ENCODE data around the gene FCRL6.

The FCRL6 gene

DNA sequence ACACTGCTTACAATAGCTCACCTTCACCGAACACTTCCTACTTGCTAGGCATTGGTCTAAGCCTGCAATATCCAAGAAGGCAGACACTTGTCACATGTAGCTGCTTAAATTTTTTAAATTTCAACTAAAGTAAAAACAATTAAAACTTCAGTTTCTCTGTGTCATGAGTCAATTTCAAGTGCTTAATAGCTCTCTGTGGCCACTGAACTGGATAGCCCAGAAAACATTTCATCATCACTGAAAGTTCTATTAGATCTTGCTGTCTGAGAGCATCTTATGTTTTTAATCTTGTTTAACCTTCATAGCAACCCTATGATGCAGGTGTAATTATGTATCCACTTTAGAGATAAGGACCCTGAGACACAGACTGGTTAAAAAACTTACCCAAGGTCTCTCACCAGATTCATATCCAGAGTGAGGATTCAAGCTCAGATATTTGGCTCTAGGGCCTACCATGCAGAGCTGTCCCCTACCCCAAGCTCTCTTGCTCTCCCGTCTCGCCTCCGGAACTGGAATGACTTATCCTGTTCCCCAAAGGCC, 2.6 kb upstream of the FCRL6 start:
- no peak for DNase-seq (ENCODE audit: low read depth in 2 of 2)

GRCh38 chr1:159800177-159800930, 1.8 kb upstream of the FCRL6 start:
- no peak for DNase-seq (ENCODE audit: low read depth in 2 of 2)

DNA sequence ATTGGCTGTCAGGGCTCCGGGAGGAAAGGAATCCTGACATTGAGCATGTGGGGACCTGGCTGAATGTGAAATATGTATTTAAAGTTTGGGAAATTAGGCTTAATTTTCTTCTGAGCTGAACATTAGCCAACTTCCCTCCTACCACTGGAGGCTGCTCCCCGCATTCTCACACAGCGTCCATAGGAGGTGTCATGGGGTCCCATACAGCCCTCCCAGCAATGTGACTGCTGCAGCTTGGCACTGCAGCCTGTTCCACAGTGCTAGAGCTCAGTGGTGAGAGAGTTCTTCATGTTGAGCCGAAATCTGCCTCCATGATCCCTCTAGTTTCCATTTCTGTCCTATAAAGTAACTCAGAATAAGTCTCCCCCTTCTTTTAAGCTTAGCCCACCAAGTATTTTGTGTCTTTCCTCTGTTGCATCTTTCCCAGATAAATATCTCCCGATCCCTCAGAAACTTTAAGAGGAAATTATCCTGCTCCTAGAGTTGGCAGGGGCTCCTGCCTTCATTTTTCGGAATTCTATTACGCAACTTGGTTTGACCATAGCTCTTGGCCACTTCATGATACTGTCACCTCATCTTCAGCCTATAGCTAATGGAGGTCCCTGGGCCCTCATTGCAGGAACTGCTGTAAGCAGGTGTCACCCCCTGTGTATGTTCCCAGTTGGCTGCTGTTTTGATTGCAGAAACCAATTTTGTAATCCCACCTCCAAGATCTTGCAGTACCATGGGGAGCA, 2.0 kb downstream of the FCRL6 start:
- DNase-seq (ENCODE audit: low read depth in 2 of 2) = no peak

DNA sequence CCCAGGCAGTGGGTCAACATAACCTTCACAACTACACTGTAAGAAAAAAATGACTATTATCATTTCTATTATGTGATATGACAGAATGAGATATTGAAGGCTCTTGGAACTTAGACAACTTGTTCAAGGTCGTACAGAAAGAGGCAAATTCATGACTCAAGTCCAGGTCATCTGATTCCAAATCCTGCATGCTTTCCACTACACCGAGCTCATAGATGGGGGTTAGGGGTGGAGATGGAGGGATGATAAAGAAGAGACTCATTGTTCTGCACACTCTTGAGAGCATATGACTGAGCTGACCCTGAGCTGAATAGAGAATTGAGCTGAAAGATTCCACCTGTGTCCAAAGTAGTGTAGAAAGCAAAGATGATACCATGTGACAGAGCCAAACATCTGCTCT, 2.8 kb downstream of the FCRL6 start:
- no peak for DNase-seq (ENCODE audit: low read depth in 2 of 2)

DNA sequence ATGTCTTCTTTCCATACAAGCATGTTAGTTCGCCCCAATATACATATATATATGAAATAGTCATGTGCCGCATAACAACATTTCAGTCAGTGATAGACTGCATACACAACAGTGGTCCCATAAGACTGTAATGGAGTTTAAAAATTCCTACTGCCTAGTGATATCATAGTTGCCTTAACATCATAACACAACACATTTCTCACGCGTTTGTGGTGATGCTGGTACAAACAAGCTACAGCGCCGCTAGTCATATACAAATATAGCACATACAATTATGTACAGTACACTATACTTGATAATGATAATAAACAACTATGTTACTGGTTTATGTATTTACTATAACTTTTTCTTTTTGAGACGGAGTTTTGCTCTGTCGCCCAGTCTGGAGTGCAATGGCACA, 13.8 kb downstream of the FCRL6 start:
- no peak for DNase-seq (ENCODE audit: low read depth in 2 of 2)

- DNase-seq (ENCODE audit: low read depth in 2 of 2) = no peak
Measured at GRCh38 chr1:159817276-159818041, 15.3 kb downstream of the FCRL6 start.

GRCh38 chr1:159821171-159821867, 19.2 kb downstream of the FCRL6 start:
- DNase-seq (ENCODE audit: low read depth in 2 of 2) = no peak

GRCh38 chr1:159823406-159823805, 21.2 kb downstream of the FCRL6 start:
- no peak for DNase-seq (ENCODE audit: low read depth in 2 of 2)

DNA sequence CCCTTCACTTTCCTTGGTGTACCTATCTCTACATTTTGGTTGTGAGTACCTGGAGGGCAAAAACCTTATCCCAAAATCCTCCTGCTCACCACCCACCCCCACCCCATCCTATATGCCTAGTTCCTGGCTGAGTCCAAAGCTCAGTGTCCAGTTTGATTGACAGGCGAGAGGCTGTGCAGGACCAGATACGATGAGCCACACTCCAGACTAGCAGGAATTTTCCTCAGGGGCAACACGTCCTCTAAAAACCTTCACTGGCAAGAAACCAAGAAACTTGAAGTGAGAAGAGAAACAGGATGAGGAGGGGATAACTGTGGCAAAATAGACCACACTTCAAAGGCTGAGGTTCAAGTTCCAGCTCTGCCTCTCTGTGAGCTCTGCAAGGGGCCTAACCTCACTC, 23.4 kb downstream of the FCRL6 start:
- DNase-seq (ENCODE audit: low read depth in 2 of 2) = no peak

DNA sequence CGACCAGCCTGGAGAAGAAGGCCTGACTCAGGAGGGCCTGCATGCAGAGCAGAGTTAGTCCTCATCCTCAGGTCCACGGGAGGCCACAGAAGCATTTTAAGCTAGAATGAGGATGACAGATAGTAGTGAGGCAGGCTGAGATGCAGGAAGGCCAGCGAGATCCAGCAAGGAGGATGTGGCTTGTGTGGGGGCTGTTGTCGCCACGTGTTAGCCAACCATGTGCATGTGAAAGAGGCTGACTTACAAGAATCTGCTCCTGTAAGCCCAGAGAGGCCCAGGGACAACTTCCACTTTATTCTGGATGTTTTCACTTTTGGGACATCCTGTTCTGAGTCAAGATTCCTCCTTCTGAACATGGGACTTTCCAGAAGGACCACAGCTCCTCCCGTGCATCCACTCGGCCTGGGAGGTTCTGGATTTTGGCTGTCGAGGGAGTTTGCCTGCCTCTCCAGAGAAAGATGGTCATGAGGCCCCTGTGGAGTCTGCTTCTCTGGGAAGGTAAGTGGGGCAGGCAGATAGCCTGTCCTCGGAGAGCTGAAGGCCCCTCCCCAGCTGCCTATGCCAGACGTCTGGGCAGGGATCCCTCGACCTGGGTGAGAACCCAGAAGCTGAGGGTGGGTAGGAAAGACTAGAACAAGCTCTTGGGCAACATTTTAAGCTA, 24.4 kb downstream of the FCRL6 start, which contains the start of gene SLAMF8:
Gene SLAMF8 (plus strand): TSS at position 433 of the 661 bp plus-strand sequence. CDS start 26 bp downstream, at position 459.
- DNase-seq (ENCODE audit: low read depth in 2 of 2) = peak in 1 of 2 donors; percentile 15

DNA sequence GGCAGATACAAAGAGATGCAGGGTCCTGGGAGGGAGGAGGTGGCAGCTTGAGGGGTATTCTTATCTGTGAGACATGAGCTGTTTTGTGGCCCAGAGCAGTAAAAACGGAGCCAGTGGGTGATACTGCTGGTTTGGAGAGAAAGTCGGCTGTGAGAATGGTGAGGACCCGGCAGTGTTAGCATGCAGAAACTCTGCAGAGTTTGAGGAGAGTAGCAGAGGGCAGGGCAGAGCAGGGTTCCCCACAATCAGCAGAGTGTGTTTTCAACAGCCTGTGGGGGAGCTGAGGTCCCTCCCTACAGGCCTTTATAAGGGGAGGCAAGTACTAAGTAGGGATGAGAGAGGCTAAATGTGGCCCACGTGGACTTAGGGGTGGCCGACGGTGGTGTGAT, 24.9 kb downstream of the FCRL6 start:
- no peak for DNase-seq (ENCODE audit: low read depth in 2 of 2)

GRCh38 chr1:159827549-159827948, 25.4 kb downstream of the FCRL6 start:
- DNase-seq (ENCODE audit: low read depth in 2 of 2) = no peak

- no peak for DNase-seq (ENCODE audit: low read depth in 2 of 2)
Measured at GRCh38 chr1:159828176-159828575, 26.0 kb downstream of the FCRL6 start.

GRCh38 chr1:159828581-159829272, 26.6 kb downstream of the FCRL6 start:
- no peak for DNase-seq (ENCODE audit: low read depth in 2 of 2)

- no peak for DNase-seq (ENCODE audit: low read depth in 2 of 2)
Measured at GRCh38 chr1:159829273-159829634, 27.1 kb downstream of the FCRL6 start.

DNA sequence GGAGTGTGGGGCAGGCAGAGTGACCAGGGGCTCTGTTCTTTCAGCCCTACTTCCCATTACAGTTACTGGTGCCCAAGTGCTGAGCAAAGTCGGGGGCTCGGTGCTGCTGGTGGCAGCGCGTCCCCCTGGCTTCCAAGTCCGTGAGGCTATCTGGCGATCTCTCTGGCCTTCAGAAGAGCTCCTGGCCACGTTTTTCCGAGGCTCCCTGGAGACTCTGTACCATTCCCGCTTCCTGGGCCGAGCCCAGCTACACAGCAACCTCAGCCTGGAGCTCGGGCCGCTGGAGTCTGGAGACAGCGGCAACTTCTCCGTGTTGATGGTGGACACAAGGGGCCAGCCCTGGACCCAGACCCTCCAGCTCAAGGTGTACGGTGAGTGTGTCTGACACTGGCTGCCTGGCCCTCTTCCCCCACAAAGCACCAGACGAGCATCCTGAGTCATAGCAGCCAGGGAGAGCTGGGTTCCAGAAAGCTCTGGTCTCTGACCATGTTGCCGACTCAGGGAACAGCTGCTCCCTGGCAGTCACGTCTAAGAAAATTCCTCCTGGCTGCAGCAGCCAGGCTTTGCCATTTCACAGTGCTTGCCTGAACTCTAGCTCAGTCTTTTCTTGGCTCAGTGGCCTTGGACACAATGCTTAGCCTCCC, 27.8 kb downstream of the FCRL6 start:
- no peak for DNase-seq (ENCODE audit: low read depth in 2 of 2)

GRCh38 chr1:159830722-159831121, 28.6 kb downstream of the FCRL6 start:
- DNase-seq (ENCODE audit: low read depth in 2 of 2) = no peak

- no peak for DNase-seq (ENCODE audit: low read depth in 2 of 2)
Measured at GRCh38 chr1:159831412-159832141, 29.4 kb downstream of the FCRL6 start.

- no peak for DNase-seq (ENCODE audit: low read depth in 2 of 2)
Measured at GRCh38 chr1:159832309-159832708, 30.1 kb downstream of the FCRL6 start.

All from stimulated activated CD4-positive, alpha-beta T cell treated with anti-CD3 and anti-CD28 coated beads, Interleukin-1b, Interleukin-23, amount 100 ng/mL, for 4 hours (primary cell).